Esophagus muscularis mucosa (tissue), 3 donors: ENCODE data around the gene MOB2.

ENCODE experiments used
- CTCF ChIP-seq, 3 experiments: fragments of 200-600 bp in 2 of 3; fragments of 450-650 bp in 1 of 3; sonication (generic) in 2 of 3; IDR thresholded peaks; one replicate each; pipeline ENCODE4 v1.5.1; 2017 to 2019; ENCODE audit warnings: antibody characterized with exemption in 3 of 3, mild to moderate bottlenecking in 2 of 3, moderate library complexity in 1 of 3
- POLR2A ChIP-seq: fragments of 450-650 bp; IDR thresholded peaks from one replicate; pipeline ENCODE4 v1.6.1; 2017; ENCODE audit warnings: antibody characterized with exemption, moderate library complexity, mild to moderate bottlenecking, low read depth
- POLR2AphosphoS5 ChIP-seq, 2 donors: sonication (generic); formaldehyde crosslinking; IDR thresholded peaks; one replicate each; pipeline ENCODE4 v1.6.1; 2017; ENCODE audit warnings: antibody characterized with exemption in 2 of 2

GRCh38 chr11:1502168-1502953 lies 15.8 kb upstream of the MOB2 start:
- TF ChIP-seq CTCF (IDR thresholded peaks at IDR 0.05): no peak
- TF ChIP-seq POLR2A: no peak
- no peak for TF ChIP-seq POLR2AphosphoS5 (IDR thresholded peaks at IDR 0.05)
